HG02943 (cell line): ENCODE data around the gene CTNNA2.

Experiments
- ATAC-seq: cut with Tn5 transposase; IDR thresholded peaks from one replicate; pipeline ENCODE4 v1.9.1; 2021; ENCODE audit warnings: mild to moderate bottlenecking, low read depth, moderate library complexity; ENCODE audit not compliant: unreplicated experiment

Gene CTNNA2

DNA sequence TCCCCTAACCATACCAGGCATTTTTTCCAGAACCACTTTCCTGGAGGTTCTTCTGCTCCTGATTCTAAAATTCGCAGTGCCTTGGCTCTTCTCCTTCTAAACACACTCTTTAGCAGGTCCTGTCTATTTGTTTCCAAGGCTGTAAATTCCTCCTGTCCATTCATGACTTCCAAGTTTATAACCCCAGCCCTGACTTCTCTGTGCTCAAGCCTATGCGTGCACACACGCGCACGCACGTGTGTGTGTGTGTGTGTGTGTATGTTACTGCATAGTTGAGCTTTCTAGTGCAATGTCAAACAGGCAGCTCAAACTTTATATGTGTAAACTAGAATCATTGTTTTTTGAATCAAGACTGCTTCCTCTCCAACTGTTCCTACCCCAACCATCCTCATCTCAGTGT lies 454.0 kb downstream of the CTNNA2 start:
- no peak for ATAC-seq

DNA sequence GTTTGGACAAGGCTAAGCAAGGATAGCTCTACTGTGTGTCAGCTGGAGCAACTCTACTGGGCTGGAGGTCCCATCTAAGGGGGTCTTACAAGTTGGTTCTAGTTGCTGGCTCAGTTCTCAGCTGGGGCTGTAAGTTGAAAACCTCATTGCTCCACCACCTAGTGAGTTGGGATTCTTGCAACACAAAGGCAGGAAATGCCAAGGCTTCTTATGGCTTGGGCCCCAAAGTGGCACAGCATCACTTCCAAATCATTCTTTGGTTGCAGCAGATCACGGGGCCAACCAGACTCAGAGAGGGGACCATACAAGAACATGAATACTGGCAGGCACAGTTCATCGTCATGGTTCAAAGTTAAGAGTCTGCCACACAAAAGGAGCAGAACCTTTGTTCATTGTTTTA lies 459.0 kb downstream of the CTNNA2 start:
- ATAC-seq: no peak

DNA sequence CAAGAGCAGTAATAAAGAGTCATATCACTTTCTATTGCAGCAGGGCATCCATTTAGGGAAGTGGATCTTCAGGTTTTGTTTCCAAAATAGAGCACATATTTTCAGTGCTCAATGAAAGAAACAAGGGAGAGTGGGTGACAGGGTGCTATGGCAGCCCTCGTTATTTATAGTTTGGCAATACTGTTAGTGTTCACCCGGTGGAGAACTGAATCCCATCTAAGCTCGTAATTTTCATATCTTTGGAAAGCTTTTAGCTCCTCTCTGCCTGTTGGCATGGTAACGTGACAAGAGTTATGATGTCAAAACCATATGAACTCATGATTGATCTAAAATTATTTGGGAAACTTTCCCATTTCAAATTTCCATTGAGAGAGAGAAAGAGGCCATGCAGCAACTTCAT lies 459.8 kb downstream of the CTNNA2 start:
- no peak for ATAC-seq

DNA sequence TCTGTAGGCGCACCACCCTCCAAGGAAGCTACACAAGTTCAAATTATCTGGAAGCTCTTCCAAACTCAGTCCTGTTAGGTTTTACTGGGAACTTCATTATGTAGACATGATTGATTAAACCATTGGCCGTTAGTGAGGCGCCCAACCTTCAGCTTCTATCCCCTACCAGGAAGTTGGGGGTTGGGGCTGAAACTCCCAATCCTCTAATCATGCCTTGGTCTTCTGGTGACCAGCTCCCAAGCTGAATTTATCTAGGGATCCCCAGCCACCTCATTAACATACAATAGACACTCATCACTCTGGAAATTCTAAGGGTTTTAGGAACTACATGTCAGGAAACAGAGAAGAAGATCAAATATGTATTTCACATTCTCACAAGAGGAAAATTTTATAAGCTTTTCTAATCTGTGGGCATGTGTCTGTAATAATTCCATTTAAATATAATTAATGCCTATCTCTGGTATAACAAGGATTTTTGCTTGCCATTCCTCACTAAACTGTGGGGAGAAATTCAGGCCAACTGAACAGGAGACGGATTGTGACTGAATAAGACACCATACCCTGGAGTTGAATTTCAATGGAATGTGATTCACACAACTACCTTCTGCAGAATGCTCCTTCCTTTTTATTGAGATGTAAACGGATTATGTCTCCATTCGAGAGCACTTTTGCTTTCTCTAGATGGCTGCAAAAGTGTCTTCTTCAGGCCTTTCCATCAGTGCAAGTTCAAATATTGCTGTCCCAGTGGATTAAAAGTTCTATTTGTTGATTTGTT lies 463.1 kb downstream of the CTNNA2 start:
- ATAC-seq: no peak

DNA sequence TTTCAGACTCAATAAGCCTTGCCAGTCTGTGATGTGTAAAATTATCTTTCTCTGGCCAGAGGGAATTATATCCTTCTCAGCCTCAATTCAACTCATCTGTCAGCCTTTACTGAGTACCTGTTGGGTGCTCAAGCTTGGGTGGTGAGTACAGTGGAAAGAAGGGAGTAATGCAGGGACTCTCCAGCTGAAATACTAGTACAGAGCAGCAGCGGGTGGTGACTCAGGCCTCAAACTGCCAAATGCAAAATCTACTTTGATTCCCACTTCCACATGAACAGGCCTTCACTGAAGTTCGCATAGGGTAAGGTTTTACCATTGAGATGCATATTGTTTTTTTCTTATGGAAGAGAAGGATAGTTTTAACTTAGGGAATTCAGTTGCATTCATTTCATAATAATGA lies 464.9 kb downstream of the CTNNA2 start:
- no peak for ATAC-seq

DNA sequence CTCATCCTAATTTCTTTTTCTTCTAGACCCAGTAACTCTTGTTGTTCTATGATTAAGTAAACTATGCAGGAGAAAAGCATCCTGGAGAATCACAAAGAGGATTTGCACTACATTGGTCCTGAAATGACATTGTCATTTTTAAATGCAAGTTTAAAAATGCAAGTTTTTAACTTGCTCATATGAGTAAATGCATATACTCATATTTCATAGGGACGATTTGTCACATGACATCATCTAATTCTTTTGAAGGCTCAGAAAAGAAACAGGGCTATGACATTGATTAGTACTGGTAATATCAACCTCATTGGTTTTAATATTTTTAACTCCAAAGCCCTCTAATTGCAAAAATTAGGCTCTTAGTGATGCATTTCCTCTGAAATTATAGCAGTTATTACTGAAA lies 467.3 kb downstream of the CTNNA2 start:
- no peak for ATAC-seq

DNA sequence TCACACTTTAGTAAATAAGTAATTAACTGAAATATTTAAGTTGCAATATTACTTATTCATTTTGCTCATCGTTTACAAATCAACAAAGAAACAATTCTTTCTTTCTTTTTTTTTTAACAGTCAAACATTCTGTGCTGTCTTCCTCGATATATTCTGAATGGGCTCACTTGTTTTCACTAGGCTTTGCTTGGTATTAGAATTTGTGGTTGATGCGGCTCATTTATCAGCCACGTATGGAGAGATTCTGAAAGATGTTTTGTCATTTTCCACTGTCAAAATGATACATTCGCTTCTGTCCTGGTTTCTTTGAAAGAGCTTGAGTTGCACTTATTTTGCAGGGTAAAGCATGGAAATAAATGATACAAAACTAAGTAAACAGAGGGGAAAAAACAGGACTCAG lies 468.0 kb downstream of the CTNNA2 start:
- no peak for ATAC-seq

DNA sequence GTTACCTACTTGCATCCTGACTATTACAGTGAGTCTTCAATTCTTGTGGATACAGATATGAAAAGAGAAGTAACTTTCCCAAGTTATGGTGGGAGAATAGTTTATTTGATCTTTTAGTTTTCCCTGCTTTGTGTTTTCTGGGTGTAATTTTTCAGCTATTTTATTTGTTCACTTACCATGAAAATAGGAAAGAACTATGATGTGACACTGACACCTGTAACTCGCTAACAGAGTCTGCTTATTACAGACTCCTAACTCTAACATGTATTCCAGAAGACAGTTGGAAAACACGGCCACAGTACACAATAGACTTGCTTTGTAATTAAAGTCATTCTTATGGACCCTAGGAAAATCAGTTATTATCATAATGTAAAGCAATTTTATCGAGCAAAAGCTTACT lies 468.5 kb downstream of the CTNNA2 start:
- ATAC-seq: no peak

DNA sequence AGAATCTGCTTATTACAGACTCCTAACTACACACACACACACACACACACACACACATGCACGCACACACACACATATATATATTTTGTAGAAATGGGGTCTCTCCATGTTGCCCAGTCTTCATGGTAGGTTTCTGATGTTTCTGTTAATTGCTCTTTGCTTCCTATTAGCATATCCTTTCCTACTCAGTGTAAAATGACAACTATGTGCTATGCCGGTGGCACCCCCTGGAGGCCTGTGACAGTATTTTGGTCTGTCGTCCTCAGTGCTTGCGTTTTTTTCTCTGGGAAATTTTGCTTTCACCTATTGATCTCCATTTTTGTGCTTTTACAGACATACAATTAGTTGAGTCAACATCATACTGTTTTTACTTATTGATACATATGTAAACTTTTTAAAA lies 469.6 kb downstream of the CTNNA2 start:
- no peak for ATAC-seq

DNA sequence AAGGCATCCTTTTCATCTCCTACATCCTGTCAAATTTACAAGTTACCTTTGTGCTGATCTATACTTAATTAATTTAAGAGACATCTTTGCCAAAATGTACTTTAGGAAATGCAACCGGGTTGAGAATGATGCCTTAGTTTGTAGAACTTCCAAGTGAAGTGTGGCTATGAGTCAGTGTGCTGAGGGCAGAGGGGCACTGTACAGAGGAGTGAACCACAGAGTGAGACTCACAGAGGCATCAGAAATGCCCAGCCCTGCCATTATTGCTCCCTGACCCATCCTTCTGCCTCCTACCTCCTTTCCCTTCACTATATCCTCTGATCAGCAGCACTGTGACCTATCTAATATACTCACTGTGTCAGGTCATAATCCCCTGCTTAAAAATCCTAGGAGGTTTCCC lies 471.6 kb downstream of the CTNNA2 start:
- no peak for ATAC-seq

DNA sequence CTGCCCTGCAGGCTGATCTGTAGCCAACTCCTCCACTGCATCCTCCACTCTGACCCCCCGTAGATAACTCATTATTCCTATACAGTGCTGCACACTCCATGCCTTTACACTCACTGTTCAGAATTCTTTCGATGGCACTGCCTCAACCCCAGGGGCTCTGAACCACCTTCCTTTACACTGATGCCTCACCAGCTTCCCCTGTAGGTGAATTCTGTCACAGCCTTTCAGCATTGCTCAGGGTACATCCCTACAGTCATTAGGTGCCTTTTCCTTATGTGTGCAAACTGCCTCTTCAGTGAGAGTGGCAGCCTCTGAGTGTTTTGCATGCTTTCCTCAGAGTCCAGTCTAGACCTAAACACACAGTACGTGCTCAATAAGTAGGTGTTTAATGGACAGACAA lies 472.3 kb downstream of the CTNNA2 start:
- no peak for ATAC-seq

DNA sequence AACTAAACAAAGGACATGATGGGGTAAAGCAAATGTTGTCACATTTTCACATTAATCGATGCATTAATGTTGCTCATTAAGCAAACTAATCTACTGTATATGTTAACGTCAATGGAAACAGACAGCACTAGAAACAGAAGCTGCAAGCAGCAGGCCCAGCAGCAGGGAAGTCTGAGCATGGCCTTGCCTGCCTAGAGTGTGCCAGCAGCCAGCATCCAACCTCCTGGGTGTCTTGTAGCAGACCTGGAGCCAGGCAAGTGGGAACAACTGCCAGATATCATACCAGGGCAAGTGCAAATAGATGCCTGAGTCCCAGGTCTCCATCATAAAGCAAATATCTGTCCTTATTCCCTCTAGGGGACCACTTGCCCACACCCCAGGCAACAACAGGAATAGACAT lies 472.7 kb downstream of the CTNNA2 start:
- ATAC-seq: no peak

DNA sequence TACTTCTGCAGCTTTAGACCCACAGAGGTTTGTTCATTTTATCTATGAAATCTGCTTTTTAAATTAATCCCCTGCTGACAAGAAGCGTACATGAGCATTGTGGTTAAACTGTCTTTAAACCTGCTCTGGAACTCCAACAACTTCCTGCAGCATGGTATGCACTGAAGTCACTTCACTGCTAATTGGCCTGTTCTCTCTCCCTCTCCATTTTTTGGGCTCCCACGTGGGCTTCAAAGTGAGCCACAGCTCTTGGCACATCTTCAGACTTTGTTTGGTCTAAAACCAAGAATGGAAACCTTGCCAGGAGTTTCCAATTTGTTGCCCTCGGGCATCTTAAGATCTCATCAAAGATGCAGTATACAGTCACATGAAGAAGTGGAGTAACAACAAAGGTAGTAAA lies 480.3 kb downstream of the CTNNA2 start:
- ATAC-seq: no peak

DNA sequence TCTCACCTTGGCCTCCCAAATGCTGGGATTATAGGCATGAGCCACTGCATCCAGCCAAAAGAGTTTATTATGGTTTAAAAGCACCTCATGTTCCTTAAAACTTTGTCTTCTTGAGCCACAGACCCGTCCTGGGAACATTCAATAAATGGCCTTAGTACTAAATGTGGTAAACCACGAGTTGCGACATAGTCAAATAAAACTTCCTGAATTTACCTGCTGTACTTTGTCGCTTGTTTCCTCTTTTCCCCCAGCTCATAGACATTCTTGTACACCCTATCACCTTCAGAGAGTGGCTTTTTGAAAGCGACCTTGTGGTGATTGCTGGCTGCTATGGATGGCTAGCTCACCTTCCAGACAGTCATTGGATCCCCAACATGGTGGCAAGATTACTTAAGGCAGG lies 481.3 kb downstream of the CTNNA2 start:
- ATAC-seq: no peak

DNA sequence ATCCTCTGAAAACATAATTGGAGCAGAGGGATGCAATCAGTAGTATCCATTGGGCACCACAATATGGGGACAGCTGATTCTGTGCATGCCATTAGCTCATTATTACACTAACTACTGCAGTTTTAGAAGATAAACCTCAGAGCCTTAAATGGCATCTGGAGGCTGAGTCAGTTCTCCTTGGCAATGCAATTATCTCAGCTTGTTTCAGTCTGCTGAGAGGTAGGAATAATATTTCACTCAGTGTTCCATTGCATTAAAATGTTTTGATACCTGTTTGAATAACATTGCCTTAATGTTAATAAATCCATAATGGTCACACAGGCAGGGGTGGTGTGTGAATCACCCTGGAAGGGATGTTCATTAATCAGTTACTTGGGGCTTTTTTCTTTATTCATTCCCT lies 482.1 kb downstream of the CTNNA2 start:
- ATAC-seq: no peak

DNA sequence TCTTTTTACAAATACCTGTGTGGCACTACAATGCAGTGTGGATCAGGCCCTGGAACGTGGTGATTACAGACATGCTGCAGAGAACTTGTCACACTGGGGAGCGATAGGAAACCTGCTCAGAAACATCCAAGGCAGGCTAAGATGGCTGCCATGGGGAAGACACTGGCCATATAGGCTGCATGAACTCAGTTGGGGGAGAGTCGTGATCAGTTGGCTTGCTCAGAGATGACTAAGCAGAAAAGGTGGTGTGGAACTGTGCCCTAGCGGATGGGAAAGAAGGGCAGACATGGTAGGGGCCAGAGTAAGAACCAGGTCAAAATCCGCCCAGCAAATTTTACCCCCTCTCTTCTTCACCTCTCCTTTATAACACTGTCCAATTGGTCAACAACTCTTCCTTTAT lies 483.9 kb downstream of the CTNNA2 start:
- no peak for ATAC-seq

DNA sequence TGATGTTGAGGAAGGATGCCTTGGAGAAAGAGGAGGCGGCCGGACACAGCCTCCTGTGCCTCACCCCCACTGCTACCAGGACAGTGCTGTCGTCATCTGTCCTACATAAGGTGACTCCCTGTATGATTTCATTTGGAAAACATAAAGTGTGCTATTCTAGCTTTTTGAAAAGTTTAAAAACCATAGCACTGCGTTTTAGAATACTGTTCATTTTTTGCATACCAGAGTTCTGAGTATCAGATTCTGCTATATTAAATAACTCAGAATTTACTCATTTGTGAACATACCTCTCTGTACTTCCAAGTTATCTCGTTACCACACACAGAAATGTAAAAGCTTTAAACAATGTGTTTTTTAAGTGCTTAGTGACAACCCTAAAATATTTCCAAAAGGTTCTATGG lies 488.9 kb downstream of the CTNNA2 start:
- ATAC-seq: no peak

DNA sequence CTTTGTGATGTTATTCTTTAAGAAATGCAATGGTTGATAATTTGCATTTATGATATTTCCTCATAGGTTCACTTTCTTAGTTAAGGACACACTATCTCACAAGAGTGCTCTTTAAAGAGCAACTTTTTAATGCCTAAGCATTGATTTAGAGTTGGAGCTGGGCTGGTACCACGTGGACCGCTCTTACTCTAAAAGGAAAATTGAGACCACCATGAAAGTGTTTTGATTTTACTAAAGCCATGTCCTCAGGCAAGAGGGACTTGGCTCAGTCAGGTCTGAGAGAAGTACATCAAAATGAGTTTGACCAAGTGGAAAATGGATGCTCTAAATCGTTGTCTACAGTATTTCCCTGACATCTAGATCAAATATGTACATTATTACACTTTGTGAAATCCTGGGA lies 489.3 kb downstream of the CTNNA2 start:
- ATAC-seq: no peak

DNA sequence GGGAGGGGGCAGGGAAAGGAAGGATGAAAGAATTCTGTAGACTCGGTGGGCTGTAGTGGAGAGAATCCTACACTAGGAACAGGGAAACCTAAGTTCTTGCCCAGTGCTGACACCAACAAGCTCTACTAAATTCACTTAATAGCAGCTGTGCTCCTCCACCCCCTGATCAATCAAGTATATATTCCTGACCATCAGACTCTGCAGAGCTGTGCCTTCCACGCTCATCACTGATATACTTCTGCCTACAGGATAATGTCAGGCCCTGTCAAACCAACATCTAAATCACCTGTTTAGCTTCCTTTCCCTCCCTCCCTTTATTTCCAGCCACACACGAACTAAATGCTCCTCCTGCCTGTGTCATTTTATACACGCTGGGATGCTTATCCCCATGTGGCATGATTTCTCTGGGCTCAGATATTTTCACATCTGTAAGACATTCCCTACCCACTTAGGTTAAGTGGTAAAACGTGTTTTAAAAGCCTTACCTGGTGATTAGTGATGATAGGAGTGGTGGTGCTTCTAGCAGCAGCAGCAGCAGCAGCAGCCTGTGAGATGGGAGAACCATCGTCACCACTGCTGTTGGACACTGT lies 489.8 kb downstream of the CTNNA2 start:
- no peak for ATAC-seq

DNA sequence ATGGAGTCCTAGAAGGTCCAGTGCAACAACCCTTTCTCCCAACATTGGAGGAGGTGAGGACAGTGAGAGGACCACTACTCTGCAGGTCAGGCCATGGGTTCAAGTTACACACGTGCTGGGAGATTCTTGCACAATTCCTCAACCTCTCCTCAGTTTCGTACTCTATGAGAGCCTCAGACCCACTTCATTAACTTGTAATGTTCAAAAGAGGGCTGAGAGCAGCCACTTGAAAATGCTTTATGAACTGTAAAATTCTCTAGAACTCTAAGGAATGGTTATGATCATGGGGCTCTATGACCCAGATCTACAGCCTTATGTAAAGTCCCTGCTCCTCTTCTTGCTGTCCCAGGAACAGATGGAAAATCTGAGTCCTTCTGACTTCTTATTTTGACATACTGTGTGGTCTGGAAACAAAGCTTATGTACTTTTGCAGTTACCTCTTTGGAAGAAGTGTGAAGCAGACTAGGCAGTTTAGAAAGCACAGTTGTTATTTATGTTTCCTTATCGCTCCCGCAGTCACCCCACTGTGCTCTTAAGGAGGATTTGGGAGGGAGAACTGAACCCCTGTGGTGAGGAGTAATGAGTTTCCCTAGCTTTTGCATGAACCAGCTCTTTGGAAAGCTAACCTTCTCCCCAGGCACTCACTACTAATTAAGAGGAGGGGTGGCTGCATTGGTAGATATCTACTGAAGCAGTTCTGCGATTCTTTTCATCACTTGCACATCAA lies 495.1 kb downstream of the CTNNA2 start:
- ATAC-seq: no peak

DNA sequence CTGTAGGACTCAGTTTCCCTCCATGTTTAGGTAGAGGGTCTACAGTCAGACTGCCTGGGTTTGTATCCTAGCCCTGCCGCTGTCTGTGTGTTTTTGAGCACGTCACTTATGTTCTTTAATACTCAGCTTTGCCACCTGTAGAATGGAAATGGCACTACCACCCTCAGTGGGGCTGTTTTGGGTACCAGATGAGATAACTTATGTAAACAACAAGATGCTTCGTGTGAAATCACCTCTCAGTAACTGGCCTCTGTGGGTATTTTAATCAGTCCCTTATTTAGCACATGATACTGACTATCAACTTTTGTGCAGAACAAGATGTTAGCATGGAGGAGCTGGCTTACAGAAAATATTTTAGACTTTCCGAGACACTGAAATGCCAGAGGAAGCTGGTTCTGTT lies 495.7 kb downstream of the CTNNA2 start:
- no peak for ATAC-seq

DNA sequence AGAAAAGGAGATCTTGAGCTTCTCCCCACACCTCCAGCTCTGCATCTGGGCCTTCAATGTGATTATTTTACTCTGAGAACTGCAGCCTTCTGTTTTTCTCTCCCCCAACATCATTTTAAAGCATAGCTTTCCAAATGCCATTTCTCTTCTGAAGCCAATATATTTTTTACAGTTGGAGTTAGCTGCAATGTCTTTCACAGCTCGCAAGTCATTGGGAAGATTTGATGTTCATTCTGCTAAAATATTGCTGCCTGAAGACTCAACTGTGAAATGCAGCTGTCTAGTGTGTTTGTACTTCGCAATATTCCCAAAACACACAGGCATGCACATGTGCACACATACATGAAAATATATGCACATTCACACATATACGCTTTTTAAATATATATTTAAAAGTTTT lies 496.4 kb downstream of the CTNNA2 start:
- no peak for ATAC-seq
